ENCODE measurements around the gene ARTN.

Gene ARTN

DNA sequence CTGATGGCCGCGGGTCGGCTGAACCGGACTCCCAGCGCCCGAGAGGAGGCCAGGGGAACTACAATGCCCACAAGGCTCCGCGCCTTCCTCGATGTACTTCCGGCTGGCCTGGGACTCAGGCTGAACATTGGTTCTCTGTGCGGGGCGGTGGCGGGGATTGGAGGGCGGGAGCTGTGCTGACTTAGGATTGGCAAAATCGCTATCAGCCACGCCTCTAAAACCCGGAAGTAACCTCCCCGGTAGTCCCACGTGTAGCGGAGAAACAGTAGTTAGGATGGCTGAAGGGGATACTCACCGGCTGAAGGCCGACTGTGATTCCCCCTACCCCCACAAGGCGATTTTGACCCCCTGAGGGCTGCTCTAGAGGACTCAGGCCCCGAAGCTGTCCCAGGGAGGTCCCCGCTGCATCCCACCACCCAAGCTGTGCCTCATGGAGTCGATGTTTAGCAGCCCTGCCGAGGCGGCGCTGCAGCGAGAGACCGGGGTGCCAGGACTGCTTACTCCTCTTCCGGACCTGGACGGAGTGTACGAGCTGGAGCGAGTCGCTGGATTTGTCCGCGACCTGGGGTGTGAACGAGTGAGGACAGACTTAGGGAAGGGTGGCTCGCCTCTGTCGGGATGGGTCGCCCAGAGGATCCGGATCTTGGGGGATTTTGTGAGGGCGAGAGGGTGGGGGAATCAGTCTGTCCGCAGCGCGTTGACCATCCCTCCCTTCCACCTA, 36.3 kb downstream of the ARTN start, which contains the start of gene DPH2:
TSS of gene DPH2 (plus strand) at position 265 of the 721 bp plus-strand sequence. CDS start at position 431, 166 bp downstream.
- in situ Hi-C loops (cut with MboI; ENCODE audit: low sequenced_read_pairs) = no loop called here

DNA sequence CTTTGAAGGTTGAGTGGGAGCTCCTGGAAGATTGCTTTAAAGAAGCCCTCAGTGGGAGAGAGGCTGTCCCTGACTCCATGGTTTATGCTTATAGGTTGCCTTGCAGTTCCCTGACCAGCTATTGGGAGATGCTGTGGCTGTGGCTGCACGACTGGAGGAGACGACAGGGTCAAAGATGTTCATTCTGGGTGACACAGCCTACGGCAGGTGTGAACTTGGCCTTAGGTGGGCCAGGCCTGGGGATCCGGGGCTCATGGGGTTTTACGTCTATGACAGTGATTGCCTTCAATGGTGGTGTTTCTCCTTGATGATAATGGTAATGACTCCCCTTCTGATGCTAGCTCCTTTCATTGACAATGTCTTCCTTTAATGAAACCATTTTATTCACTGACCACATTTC, 36.9 kb downstream of the ARTN start:
- in situ Hi-C loops (cut with MboI; ENCODE audit: low sequenced_read_pairs) = no loop called here

GRCh38 chr1:43970911-43971310, 37.3 kb downstream of the ARTN start:
- in situ Hi-C loops (cut with MboI; ENCODE audit: low sequenced_read_pairs) = no loop called here

DNA sequence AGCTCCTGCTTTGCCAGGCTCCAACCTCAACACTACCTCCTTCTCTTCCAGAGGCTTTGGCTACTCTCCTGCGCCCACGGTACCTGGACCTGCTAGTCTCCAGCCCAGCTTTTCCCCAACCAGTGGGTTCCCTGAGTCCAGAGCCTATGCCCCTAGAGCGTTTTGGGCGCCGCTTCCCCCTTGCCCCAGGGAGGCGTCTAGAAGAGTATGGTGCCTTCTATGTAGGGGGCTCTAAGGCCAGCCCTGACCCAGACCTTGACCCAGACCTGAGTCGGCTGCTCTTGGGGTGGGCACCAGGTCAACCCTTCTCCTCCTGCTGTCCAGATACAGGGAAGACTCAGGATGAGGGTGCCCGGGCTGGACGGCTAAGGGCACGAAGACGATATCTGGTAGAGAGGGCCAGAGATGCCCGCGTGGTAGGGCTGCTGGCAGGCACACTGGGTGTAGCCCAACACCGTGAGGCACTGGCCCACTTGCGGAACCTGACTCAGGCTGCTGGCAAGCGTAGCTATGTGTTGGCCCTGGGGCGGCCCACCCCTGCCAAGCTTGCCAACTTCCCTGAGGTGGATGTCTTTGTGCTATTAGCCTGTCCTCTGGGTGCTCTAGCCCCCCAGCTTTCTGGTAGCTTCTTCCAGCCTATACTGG, 37.9 kb downstream of the ARTN start:
- in situ Hi-C loops (cut with MboI; ENCODE audit: low sequenced_read_pairs) = no loop called here

DNA sequence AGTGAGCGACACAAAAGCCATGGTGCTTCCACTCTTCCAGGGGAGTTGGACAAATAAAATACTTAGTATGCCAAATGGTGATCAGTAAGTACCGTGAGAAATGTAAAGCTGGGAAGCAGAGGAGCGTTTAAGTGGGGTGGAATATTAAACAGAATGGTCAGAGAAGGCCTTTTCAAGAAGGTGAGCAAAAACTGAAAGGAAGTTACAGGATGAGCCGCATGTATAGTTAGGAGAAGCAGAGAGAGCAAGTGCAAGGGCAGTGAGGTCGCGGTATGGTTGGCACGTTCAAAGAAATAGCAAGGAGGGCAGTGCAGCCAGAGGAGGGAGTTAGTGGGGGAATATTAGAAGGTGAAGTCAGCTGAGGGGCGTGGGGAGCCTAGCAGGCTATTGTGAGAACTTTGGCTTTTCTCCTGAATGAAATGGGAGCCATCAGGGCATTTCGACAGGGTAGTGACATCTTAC, 40.4 kb downstream of the ARTN start:
- in situ Hi-C loops (cut with MboI; ENCODE audit: low sequenced_read_pairs) = no loop called here

GRCh38 chr1:43974443-43975248, 41.0 kb downstream of the ARTN start, which contains the start of gene ATP6V0B:
Gene ATP6V0B (plus strand): TSS chr1:43974960. CDS start chr1:43975041, 81 bp downstream.
- in situ Hi-C loops (cut with MboI; ENCODE audit: low sequenced_read_pairs) = no loop called here

- in situ Hi-C loops (cut with MboI; ENCODE audit: low sequenced_read_pairs) = no loop called here
These were observed 41.8 kb downstream of the ARTN start for GRCh38 chr1:43975249-43975961.

DNA sequence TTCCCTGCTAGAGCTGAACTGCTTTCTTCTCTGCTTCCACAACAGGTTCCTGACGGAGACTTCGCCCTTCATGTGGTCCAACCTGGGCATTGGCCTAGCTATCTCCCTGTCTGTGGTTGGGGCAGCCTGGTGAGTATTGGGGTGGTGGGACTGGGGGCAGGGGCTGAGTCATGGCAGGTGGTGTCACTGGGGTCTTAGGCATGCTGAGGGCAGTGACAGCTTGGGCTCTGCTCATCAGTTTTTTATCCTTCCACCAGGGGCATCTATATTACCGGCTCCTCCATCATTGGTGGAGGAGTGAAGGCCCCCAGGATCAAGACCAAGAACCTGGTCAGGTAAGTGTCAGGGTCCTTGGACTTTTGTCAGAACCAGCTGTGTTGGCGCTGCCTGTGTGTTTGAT, 42.4 kb downstream of the ARTN start:
- in situ Hi-C loops (cut with MboI; ENCODE audit: low sequenced_read_pairs) = no loop called here

DNA sequence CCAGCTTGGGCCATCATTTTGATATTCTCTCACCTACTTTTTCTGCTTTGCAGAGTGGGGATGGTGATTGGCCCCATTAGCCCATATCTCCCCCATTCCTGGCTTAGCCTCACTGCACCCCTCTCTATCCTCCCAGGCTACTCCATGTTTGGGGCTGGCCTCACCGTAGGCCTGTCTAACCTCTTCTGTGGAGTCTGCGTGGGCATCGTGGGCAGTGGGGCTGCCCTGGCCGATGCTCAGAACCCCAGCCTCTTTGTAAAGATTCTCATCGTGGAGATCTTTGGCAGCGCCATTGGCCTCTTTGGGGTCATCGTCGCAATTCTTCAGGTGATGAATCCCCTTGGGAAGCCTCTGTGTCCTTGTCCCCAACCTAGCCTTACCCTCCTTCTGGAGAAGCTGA, 43.3 kb downstream of the ARTN start:
- in situ Hi-C loops (cut with MboI; ENCODE audit: low sequenced_read_pairs) = no loop called here

DNA sequence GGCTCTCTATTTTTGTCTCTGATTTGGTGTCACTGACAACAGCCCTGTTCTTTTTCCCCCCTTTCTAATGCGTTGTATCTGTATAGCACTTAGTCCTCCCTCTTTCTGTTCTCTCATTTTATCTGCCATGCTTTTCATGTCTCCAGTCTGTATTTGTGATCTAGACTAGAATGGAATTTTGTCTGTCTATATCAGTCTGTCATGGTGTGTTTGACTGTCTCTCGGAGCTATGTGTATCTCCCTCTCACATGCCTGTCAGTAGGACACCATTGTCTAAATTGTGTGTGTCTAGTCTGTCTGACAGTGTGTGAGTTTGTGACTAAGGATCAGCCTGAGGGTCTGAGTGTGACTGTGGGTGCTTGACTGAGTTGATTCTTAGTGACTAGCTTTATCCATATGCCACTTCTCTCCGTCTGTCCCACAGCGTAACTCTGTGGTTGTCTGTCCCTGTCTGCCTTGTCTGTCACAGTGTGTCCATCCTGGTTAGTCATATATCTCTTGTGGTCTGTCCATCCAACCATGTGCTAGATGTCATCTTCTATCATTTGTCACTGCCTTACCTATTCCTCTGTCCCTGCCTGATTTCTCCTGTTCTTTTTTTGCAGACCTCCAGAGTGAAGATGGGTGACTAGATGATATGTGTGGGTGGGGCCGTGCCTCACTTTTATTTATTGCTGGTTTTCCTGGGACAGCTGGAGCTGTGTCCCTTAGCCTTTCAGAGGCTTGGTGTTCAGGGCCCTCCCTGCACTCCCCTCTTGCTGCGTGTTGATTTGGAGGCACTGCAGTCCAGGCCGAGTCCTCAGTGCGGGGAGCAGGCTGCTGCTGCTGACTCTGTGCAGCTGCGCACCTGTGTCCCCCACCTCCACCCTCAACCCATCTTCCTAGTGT, 44.0 kb downstream of the ARTN start:
- in situ Hi-C loops (cut with MboI; ENCODE audit: low sequenced_read_pairs) = no loop called here

GRCh38 chr1:43978264-43978550, 44.6 kb downstream of the ARTN start:
- in situ Hi-C loops (cut with MboI; ENCODE audit: low sequenced_read_pairs) = no loop called here

DNA sequence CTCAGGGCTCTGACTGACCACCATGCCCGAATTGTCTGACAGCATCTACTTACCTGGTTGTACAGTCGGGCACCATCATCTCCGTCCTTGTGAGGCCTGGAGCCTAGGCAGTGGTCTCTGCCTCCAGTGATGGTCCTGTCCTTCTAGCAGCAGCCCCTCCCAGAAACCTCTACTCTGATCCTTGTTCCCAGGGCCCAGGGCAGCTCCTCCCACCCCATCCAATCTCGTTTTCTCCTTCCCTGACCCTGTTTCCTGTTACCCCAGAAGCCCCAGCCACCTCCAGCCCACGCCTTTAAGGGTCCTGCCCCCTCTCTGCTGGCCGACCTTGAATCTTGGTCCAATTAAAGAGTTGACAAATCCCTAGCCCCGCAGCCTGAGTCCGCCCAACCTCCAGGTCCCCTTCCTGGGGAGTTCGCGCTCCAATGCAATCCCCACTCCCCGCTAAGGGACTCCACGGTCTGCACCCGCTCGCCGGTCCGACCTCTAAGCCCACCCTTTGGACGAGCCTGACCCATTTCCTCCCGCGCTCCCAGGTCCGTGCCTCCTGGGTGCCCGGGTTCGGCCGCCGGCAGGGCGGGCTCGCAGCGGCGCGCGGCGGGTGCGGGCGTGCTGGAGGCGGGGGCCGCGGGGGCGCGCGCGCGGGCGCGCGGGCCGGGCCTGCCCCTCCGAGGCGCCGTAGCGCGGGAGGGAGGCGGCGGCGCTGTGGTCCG, 45.1 kb downstream of the ARTN start, which contains the start of gene B4GALT2:
TSS of gene B4GALT2 (plus strand) at position 660 of the 710 bp plus-strand sequence. CDS start 1,951 bp downstream, outside the sequence.
- in situ Hi-C loops (cut with MboI; ENCODE audit: low sequenced_read_pairs) = no loop called here

- in situ Hi-C loops (cut with MboI; ENCODE audit: low sequenced_read_pairs) = no loop called here
These were observed 45.6 kb downstream of the ARTN start for GRCh38 chr1:43979261-43979527.

DNA sequence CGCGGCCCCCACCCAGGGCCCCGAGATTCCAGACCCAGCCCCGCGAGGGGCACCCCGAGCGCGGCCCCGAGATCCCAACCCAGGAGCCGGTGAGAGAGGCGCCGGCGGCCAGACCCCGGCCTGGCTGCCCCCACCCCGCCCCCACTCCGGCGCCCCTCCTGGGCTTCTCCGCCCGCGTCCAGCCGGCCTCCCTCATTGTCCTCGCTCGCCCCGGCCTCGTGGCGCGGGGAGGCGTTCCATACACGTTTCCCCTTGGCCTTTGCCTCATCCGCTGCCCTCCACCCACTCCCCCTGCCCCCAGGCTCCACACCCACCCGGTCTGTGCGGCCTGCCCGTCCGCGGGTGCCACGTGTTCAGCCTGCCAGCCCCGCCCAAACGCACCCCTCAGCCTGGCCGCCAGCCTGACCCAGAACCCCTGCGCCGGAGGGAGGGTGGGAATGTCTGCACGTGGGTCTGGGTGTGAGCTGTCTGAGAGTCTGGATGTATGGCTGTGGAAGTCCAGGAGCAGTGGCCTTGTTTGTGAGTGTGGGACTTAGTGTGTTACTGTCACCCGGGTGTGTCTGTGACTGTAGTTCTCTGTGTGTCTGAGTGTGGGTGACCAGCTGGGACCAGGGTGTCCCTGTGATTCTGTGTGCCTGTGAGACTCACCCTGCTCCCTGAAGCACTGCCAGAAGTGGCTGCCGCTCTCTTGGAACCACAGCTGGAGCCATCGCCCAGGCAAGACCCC, 46.1 kb downstream of the ARTN start:
- in situ Hi-C loops (cut with MboI; ENCODE audit: low sequenced_read_pairs) = no loop called here

DNA sequence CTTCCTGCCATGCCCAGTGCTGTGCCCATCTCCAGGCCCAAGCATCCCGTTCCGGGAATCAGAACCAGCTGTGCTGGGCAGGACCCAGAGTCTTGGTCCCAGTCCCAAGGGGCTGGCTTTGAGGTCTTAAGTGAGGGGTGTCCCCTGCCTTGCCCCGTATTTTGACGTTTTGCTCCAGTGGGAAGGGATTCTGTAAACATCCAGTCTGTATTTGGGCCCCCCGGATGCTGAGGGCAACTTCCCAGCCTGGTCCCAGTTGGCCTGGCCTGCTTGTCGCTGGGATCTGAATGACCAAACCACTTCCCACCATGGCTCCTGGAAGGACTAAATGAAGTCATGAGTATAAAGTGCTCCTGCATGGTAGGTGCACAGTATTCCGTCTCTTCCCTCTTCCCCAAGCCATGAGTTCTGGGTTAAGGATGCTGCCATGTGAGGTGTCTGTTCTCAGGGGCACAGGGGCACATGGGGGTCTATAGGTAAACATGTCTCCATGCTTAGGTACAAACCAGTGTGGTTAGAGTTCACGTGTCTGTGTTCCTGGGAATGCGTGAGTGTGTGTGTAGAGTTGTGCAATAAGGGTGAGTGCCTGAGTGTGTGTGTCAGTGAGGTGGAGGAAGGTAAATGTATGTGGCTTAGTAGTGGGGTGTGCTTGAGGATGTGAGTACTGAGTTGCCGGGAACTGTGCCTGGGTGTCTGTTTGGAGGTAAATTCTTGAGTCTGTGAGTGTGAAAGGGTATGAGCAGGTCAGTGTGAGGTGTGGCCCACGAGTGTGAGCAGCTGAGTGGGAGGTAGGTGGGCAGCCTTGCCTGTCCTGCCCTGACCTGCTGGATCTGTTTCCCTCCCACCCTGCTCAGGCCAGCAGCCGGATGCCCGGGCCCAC, 46.9 kb downstream of the ARTN start:
- in situ Hi-C loops (cut with MboI; ENCODE audit: low sequenced_read_pairs) = no loop called here

- in situ Hi-C loops (cut with MboI; ENCODE audit: low sequenced_read_pairs) = no loop called here
These were observed 47.5 kb downstream of the ARTN start for GRCh38 chr1:43981135-43981491.

DNA sequence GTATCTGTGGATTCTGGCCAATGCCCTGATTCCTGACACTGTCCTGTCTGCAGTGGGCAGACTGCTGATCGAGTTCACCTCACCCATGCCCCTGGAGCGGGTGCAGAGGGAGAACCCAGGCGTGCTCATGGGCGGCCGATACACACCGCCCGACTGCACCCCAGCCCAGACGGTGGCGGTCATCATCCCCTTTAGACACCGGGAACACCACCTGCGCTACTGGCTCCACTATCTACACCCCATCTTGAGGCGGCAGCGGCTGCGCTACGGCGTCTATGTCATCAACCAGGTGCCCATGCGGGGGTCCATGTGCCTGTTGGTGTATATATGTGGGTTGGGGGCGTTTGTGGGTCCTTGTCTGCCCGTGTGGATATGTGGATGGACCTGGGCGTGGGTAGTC, 48.0 kb downstream of the ARTN start:
- in situ Hi-C loops (cut with MboI; ENCODE audit: low sequenced_read_pairs) = no loop called here

GRCh38 chr1:43982241-43982640, 48.6 kb downstream of the ARTN start:
- in situ Hi-C loops (cut with MboI; ENCODE audit: low sequenced_read_pairs) = no loop called here
